HG02588 (cell line): ENCODE results near the gene HECTD4.

Experiments used
- ATAC-seq: cut with Tn5 transposase; IDR thresholded peaks from one replicate; pipeline ENCODE4 v1.9.1; 2021; ENCODE audit warnings: mild to moderate bottlenecking, moderate library complexity; ENCODE audit not compliant: unreplicated experiment

HECTD4 gene

DNA sequence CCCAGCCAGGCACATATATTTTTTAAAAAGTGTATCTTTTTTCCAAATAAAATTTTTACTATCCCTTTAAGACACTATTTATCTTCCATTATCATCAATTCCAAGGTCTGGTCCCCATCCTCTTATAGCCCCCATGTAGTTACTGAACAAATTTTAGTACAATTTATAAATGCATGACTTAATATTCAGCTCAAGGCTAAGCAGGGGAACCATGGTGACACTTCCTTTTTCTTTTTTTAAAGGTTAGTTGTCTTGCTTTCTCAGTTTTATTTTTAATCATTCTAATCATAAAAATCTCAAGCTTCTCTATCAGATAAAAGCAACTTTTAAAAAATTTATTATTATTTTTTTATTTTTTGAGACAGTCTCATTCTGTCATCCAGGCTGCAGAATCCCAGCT, 164.6 kb downstream of the HECTD4 start:
- ATAC-seq = no peak

DNA sequence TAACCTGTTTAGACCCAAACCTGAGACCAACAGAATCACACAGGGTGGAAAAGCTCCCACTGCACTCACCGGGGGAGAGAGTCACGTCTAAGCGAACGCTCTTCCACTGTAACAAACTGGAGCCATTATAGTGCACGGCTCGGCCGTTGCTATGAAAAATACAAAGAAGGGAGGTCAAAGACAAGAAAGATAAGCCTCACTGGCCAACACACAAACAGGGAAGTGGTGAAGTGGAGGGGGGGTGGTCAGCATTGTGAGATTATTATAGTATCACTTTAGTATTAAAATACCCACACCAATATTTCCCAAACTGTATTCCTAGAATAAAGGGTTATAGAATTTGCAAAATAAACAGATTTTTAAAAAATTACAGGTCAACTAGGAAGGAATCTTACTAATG, 166.0 kb downstream of the HECTD4 start:
- no peak for ATAC-seq

DNA sequence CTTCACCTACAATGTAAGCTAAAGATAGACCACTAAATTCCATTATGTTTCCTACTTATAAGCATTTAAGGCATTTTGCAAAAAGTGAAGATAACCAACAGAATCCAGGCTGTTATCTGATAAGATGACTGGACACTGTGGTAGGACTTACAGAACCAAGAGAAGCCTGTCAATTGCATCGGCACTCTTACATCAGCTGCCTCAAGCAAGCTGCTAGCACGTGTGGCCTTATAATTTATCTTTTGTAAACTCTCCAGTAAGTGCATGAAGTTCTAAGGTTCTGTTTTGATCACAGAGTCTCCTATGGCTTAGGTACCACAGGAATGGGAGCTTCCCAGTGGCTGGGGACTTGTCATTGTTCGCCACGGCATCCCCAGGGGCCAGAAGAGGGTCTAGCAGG, 168.2 kb downstream of the HECTD4 start:
- ATAC-seq = no peak

DNA sequence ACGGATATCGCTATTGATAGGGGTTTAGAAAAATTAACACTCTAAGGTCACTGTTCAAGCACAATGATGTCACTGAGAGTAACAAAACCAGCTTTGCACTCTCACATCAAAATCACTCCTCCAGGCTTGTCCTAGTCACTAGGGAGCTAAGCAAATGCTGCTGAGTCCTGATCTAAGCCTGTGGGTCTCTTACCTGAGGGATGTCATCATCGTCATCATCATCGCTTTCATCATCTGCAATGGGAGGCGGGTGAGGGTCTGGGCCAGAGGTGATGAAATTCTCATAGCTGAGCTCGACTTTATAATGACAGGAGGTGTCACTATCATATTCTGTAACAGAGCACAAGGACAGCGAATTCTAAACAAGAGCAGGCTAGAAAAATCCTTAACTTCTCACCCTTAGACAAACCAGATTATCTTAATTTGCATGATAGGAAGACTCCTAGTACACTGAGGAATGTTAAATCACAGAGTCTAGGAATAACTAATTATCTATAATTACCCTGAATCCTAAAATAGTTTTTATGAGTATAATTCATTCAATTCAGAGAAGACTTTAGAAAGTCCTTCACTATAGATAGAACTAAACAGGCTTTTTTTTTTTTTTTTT, 173.8 kb downstream of the HECTD4 start:
- ATAC-seq = no peak

DNA sequence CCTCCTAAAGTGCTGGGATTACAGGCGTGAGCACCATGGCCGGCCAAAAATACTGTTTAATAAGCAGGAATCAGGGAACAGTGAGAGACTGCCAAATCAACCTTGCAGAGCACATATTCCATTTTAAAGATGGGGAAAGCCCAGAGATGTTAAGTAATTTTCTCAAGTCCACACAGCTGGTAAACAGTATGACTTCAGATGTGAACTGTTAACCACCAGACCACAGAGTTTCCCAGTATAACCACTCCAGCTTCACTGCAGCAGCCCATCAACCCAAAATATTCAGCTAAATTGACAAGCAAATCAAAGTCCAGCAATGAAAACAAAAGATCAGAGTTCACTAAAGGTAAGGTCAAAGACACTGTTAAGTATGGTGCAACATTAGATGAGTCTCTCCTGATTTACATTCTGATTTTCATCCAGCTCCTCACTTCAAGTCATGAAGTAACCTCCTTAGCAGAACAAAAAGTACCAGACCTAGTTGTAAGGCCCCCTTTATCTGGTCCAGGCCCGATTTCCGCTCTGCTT, 174.8 kb downstream of the HECTD4 start:
- no peak for ATAC-seq

DNA sequence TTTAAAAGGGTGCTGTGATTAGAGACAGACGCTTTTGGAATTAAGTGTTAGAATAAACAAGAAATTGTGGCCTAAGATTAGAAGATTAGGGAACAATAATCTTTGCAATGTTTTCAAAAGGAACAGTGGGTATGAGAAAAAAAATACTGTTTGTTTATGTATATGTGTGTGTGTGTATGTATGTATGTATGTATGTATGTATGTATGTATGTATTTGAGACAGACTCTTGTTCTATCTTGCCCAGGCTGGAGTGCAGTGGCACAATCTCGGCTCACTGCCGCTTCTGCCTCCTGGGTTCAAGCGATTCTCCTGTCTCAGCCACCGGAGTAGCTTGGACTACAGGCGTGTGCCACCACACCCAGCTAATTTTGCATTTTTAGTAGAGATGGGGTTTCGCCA, 175.3 kb downstream of the HECTD4 start:
- no peak for ATAC-seq

DNA sequence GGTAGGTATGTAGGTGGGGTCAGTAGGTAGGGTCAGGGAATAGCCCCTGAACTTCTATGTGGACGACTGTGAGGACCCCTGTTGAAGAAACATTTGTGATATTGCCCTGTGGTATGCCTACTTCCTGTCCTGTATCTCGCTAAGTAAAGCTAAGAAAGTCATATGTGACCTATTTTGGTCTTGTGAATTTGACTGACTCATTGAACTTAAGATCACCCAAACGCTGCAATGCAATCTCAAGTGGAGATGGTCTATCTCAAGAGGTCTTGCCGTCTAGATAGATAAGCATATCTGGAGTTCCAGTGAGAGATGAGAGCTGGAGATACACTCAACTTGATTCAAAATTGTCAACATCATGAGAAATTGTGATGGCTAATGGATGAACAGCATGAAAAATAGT, 183.1 kb downstream of the HECTD4 start:
- no peak for ATAC-seq

DNA sequence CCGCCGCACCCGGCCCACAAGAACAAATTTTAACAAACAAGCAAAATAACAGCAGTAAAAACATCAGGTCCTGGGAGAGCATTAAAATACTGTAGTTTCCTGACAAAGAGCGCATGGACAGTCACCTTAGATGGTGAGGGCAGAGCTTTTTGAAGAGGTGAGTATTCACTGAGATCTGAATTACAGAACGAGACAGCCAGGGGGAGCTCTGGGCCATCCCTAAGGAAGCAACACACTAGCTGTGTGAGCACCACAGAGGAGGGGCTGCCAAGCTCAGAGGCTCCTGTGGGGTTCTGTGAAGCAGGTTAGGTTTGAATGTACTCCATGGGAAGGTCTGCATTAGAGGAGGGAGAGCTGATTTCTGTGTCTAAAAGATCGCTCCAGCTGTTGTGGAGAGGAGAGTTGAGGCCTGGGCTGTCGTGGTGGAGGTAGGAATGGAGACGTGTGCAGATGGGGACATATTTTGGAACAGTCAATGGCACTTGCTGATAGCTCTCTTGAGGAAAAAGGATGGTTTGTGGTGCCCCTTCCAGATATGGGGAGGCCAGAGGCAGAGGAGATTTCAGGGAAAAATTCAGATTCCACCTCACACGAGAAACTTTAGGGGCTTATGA, 184.0 kb downstream of the HECTD4 start:
- ATAC-seq = no peak

DNA sequence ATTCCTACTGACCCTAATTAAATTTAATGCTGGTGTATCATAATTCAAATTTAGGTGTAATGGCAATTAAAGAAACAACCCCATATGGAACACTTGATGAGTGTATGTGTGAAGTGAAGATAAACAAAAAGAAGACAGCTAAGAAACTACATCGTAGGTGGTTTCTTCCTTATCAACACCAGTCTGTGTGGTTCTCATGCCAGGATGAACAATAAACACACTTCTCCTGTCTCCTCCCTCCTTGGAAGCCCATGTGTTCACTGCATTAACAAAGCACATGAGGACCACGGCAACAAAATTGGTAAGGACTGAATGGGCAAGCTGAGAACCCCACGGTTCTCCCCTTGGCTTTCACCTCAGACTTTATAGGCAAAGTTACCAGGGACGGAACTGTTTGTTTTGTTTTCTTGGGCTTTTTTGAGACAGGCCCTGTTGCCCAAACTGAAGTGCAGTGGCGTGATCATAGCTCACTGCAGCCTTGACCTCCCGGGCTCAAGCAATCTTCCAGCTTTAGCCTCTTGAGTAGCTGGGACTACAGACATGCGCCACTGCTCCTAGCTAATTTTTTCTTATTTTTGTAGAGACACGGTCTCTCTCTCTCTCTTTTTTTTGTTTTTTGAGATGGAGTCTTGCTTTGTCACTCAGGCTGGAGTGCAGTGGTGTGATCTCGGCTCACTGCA, 185.9 kb downstream of the HECTD4 start:
- ATAC-seq = no peak

DNA sequence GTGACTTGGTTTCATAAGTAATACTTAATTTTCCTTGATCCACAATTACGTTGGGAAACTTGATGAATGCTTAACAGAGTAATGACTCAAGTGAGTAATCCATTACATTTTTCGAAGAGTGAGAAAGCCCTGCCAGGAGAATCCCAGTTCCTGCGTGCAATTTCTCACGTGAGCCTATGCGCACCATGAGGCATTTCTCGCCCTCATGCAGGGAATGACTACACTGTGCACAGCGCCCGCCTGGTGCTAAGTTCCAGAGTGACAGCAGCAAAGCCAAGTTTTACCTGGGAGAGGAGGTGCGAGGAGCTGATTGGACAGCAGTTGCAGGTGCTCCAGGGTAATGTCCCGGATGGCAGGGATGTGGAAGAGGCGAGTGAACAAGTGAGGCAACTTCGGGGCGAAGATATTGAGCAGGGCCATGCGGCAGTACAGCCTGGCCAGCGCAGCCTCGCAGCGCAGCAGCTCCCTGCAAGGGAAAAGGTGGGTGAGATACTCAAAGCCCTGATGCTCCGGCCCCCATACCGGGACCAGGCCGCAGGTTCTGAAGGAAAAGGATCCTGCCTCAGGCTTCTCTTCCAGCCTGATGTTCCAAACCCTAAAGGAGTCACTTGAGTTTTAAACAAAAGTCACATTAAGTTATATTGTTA, 187.5 kb downstream of the HECTD4 start:
- no peak for ATAC-seq

DNA sequence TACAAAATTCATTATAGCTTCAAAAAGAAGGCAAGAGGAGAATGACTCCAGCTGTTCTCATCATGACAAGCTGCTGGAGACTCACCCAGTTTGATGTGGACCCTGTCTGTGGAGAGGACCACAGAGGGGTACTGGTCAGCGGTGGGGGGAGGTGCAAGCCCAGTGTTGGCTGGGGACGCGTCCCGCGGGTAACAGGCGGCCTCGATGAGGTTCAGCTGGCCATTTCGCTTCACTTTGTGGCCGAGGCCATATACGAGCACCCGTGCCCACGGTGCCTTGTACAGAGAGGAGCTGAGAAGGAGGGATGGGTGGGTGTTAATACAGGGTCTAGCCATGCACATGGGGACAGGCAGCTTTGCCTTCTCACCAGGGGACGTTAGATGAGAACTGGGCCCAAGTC, 189.8 kb downstream of the HECTD4 start:
- no peak for ATAC-seq

DNA sequence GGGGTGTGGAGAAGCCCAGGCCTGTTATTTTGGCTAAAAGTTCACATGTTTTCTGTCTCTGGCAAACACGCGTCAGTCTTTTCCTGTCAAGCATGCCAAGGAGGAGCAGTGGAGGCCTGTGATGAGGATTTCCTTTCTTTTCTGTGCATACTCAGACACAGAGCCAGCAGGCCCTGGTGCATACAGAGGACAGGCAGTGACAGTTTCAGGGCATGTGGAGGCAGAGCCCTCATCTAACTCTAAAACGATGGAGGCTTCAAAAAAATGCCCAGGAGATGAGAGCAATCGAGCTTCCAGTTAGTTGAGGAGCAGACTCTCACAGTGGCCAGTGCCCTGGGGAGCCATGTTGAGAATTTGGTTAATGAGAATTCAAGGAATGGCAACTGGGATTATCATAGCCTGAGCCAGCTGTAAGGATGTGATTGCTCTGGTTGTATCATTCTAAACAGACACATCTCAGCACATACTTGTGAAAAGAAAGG, 190.3 kb downstream of the HECTD4 start:
- no peak for ATAC-seq

DNA sequence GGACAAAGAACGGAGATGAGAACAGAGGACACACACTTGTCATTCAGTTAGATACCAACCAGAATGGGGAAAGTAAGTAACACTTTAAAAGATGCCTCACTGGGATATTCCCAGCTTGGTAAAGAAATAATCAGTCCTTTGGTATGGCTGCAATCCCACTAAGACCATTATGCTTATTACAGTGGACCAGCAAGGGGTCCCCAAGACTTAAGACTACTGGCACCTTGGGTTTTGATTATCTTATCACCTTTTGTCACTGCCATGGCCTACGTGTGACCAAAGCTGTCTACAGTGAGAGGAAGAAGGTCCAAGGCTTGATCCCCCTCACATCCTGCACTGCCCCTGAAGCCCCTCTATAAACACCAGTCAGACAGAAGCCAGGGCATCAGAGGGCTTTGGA, 191.0 kb downstream of the HECTD4 start:
- no peak for ATAC-seq

DNA sequence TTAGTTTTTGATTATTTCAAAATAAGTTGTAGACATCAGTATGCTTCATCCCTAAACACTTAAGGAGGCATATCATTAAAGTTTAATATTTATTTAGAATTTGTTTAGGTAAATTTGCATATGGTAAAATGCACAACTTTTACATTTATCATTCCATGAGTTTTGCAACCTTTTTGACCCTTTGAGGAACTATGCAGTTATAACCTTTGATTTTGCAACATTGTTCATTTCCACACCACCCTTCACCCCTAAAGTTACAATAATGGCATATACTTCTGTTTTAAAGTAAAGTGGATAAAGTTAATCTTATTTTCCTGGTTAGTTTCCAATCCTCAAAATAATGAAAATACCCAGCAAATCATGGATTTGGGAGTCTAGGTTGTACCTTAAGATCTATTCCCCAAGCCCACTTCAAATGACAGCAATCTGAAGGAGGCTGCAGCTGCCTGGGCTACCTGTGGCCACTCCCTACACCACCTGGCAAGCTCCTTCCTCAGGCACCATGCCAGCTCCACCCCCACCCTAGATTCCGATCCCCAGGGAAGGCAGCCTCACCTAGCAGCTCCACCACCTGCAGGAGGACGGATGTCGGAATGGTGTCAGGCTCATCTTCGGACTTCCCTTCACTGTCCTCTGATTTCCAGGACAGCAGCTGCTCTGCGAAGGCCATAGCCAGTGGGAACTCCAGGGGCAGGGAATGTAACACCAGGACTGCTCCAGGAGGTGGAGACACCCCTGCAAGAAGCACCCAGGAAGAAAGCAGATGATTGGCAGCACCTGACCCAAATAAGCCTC, 191.8 kb downstream of the HECTD4 start:
- ATAC-seq = no peak

DNA sequence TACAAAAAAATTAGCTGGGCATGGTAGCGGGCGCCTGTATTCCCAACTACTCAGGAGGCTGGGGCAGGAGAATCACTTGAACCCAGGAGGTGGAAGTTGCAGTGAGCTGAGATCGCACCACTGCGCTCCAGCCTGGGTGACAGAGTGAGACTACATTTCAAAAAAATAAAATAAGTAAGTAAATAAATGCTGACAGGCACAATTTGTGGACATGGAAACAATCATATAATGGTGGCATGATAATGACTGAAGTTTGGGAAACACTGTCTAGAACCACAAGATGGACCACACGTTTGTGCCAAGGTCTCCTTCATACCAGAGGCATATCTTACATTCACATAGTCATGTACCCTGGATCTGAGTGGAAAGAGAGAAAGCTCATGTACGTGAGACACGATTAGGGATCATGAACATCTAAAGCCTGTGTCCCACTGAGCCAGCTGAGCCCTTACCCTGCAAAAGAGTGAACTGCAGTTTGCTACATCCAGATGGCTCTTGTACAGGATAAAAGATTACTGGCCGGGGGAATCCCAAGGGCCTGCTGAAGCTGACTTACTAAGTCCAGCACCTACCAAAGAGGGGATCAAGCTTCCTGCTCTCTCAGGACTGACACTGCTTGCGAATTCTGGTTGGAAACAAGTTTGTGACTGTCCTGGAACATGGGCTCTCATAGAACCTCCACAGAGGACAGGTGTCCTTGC, 194.0 kb downstream of the HECTD4 start:
- no peak for ATAC-seq

DNA sequence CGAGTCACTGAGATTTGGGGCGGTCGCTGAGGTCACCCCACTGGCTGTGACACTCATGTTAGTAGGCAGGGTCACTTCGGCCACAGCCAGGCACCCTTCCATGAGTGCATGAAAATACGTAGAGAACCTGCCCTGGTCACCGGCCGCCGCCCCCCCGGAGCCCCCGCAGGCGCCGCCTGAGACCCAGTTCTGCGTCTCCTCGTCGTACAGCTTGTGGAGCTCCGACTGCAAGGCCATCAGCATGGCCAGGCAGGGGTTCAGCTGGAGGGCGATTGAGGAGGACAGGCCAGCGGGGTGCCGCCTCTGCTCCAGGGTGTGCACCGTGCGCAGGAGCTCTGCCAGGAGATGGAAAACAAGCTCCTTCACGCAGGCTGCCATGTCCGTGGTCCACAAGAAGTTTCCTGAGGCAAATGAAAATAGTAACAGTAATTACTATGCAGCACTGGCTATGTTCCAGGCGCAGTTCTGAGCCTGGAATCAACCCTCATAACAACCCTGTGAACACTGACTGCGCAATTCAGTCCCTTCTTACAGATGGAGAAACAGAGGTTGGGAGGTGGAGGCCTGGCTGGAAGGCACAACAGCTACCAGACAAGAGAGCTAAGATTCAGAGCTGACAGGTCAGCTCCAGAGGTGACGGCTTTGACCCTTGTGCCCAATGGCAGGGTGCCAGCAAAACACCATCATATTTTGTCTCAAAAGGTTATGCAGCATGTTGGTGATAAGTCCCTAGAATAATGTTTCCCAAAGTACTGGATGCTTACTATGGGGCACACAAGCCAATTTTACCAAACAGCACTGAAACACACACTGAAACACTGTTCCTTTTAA, 196.9 kb downstream of the HECTD4 start:
- ATAC-seq = no peak

DNA sequence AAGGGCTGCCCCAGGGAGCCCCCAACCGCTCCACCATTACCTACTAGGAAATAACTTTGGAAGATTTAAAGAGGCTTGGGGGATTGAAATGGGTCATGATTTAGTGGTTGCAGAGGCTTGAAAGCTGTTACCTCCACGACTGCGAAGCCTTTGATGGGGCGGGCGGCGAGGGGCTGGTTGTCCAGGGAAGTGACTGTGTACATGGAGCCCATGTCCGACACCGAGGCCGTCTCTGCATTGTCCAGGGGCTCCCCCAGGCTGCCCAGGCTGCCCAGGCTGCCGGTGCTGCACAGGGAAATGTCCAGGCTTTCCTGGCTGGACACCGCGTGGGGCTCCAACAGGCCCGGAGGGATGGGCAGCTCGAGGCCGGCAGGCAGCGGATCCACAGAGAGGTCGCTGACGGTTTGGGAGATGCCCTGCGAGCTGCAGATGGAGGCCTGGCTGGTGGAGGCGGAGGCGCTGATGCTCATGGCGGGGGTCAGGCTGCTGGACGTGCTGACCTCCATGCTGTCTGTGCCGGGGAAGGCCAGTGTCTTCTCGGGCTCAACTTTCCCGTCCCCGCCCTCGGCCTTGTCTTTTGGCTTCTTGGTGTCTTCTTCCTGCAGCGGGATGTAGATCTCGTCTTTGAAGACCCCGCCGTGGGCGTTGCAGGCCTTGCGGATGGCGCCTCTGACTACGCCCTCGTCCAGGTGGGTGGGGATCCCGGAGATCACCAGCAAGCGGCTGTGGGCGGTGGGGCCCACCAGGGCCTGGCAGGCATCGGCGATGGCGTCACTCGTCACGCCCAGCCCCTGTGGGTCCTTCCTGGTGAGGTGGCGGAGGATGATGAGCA, 198.0 kb downstream of the HECTD4 start:
- ATAC-seq = no peak
